Peyer's patch (tissue), 4 donors: ENCODE results near the gene SERGEF. TPM values are rescaled to one million over a fixed set of nuclear protein-coding genes. Genes with fewer than 3 reads are reported as not detected.

Experiments used
- DNase-seq, 3 donors: peaks; one replicate each; pipeline ENCODE4 v3.0.0-alpha.2; 2017 to 2019
- H3K27ac ChIP-seq, 4 donors: fragments of 200-600 bp; sonication (generic); one replicate each; pipeline ENCODE4 v1.5.1; 2016 to 2019
- H3K27me3 ChIP-seq, 2 donors: fragments of 200-600 bp; sonication (generic); one replicate each; pipeline ENCODE4 v1.5.1; 2019
- H3K36me3 ChIP-seq, 3 donors: fragments of 200-600 bp; sonication (generic); one replicate each; pipeline ENCODE4 v1.5.1; 2016 to 2019
- H3K4me1 ChIP-seq, 4 donors: fragments of 200-600 bp; sonication (generic); one replicate each; pipeline ENCODE4 v1.5.1; 2016 to 2019
- H3K4me3 ChIP-seq, 4 donors: fragments of 200-600 bp; sonication (generic); 1 replicate in 3 of 4; 2 replicates in 1 of 4; pipeline ENCODE4 v1.5.1; 2016 to 2019; ENCODE audit warnings: mild to moderate bottlenecking in 1 of 4
- H3K9me3 ChIP-seq, 4 donors: fragments of 200-600 bp; sonication (generic); one replicate each; pipeline ENCODE4 v1.5.1; 2016 to 2019; ENCODE audit warnings: mild to moderate bottlenecking in 1 of 4
- CTCF ChIP-seq, 6 experiments: fragments of 450-650 bp in 4 of 6; fragments of 200-600 bp in 2 of 6; sonication (generic) in 1 of 6; IDR thresholded peaks; one replicate each; pipeline ENCODE4 v1.5.1; 2017 to 2019; ENCODE audit warnings: antibody characterized with exemption in 6 of 6, mild to moderate bottlenecking in 3 of 6, moderate library complexity in 1 of 6
- POLR2A ChIP-seq, 2 donors: fragments of 450-650 bp; IDR thresholded peaks; one replicate each; pipeline ENCODE4 v1.5.1; 2017; ENCODE audit warnings: antibody characterized with exemption in 2 of 2, mild to moderate bottlenecking in 2 of 2, moderate library complexity in 2 of 2
- total RNA-seq, 4 donors: library from RNA; depleted of rRNA; stranded (reverse); fragments of >200 nt; gene quantifications; one replicate each; pipeline ENCODE4 v1.1.0, GENCODE V29; 2016

The SERGEF gene
- total RNA-seq, 4 donors from 2014 or later, result 19.4 to 40.4 (median 27.7) TPM

GRCh38 chr11:18016789-18017188 is 3.9 kb upstream of the SERGEF start:
- Histone ChIP-seq H3K4me1 (peaks cover 0 to 7% (median 0%) of the 10 kb centered on the region in 4 donors), H3K27me3 (no peaks in the 10 kb centered on the region), H3K4me3 (no peak overlapping the region), H3K9me3 (no peaks in the 10 kb centered on the region), H3K36me3 (no peaks in the 10 kb centered on the region), H3K27ac (no peak overlapping the region)
- no peak for DNase-seq
- TF ChIP-seq CTCF (IDR thresholded peaks at IDR 0.05) (no peak), POLR2A (IDR thresholded peaks at IDR 0.05) (no peak)

DNA sequence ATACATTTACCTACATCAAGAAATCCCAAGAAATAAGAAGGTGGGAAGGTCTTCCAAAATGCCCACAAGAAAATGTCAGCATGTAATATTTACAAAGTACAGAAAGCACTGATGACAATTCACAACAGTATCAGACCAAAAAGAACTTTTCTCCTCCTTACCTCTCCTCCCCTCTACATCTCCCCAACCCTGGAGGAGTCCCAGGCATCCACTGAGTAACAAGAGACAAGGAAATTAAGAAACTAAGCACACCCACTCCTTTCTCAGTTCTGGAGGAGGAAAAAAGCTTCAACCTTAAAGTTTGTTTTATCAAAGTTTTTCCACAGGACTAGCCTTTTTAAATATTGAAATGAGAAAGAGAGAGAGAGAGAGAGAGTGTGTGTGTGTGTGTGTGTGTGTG is 2.0 kb upstream of the SERGEF start:
- Histone ChIP-seq H3K4me3 (no peak overlapping the region), H3K27ac (no peak overlapping the region), H3K9me3 (no peaks in the 10 kb centered on the region), H3K27me3 (no peaks in the 10 kb centered on the region), H3K4me1 (peaks cover 0 to 9% (median 0%) of the 10 kb centered on the region in 4 donors), H3K36me3 (no peaks in the 10 kb centered on the region)
- no peak for DNase-seq
- no peak for TF ChIP-seq CTCF (IDR thresholded peaks at IDR 0.05)
- TF ChIP-seq POLR2A (IDR thresholded peaks at IDR 0.05), result no peak

DNA sequence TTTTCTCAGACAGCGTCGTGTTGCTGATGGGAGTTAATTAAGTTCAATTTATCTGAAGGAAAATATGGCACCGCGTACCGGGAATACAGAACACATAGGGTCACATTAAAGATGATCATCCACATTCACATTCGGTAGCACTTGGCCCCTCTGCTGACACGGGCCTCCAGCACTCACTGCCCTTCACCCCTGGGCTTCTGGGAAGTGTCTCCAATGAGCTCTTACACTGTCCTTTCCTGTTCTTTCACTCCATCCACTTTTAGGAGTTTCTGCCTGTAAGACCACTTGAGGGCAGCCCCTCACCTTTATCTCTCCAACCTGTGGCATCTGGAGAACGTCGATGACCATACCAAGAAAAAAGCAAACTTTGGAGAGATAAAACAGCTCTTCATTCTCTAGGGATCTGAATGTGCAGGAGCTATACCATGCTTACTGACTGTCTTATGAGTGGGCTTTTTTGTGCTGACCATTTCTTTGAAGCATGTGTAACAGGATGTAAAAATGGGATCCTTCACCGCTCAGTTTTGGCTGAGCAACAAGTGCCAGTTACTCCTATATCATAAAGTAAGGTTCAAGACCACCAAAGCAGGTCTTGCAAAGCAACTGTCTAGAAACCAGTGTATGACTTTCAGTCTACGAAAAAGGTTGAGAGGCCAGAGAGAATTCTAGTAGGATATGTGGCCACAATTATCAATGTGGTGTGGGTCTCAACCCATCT is 1.1 kb upstream of the SERGEF start:
- no peaks in the 10 kb centered on the region for H3K36me3 ChIP-seq
- peak overlapping the region; percentile 63 to 97 (median 74) for H3K4me3 ChIP-seq
- peak overlapping the region; percentile 76 to 91 (median 84) for H3K27ac ChIP-seq
- H3K27me3 ChIP-seq, result no peaks in the 10 kb centered on the region
- H3K9me3 ChIP-seq, result no peaks in the 10 kb centered on the region
- no peak for TF ChIP-seq POLR2A (IDR thresholded peaks at IDR 0.05)
- no peak for TF ChIP-seq CTCF (IDR thresholded peaks at IDR 0.05)
- peak in 1 of 3 donors; percentile 20 for DNase-seq
- H3K4me1 ChIP-seq, result peaks cover 0 to 9% (median 0%) of the 10 kb centered on the region in 4 donors

DNA sequence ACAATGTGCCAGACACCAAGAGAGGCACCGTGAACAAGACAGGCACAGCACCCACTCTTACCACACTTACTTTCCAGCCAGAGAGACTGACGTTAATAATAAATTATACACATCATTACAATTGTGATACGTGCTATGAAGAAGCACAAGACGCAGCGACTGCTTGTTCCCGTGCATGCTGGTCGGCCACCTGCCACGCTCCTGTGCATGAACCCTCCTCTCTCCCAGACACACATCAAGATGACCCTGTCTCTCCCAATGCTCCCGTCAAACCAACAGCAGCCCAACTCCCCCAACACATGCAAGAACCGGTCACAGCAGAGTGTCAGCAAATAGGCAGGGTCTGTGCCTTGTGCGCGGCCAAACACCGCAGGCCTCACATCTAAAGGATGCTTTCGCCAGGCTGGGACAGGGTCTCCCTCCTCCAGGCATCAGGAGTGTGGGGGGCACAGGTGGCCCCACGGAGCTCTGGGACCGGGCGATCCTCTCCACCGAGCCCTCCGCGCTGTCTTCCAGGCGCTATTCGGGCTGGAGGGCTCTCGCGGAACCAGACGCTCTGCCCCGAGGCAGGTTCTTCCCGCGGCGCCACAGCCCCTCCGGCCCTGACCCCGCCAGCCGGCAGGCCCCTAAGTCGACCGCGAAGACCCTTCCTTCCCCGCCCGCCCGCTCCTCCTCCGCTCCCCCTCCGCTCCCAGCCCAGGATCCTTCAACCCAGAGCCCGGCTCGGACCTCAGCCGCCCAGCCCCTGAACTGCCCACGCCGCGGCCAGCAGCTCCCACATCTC is 533 bp downstream of the SERGEF start:
- H3K4me3 ChIP-seq, result peak overlapping the region; percentile 63 to 97 (median 74)
- TF ChIP-seq POLR2A (IDR thresholded peaks at IDR 0.05) (no peak), CTCF (IDR thresholded peaks at IDR 0.05) (no peak)
- peaks cover 0 to 9% (median 0%) of the 10 kb centered on the region in 4 donors for H3K4me1 ChIP-seq
- no peaks in the 10 kb centered on the region for H3K9me3 ChIP-seq
- H3K27ac ChIP-seq, result peak overlapping the region; percentile 76 to 91 (median 84)
- H3K36me3 ChIP-seq, result peaks cover 0 to 2% (median 0%) of the 10 kb centered on the region in 3 donors
- H3K27me3 ChIP-seq, result no peaks in the 10 kb centered on the region
- DNase-seq, result peak; percentile 26 to 62 (median 53)

DNA sequence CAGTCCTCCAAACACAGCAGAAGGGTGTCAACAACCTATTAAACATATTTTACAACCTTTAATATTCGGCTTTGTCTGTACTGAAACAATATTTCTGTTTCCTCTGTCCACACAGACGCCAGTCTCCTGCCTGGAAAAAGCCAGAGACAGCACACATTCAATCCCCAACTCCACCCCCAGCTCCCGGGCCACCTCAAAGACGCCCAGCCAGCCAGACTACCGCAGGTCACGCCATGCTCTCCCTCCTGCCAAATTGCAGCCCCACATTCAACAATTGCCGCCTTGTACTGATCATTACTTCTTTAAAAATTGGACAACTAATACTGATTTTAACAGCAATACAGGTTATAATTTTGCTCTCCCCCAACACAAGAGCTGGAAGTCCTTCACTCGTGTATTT is 1.2 kb downstream of the SERGEF start:
- Histone ChIP-seq H3K4me3 (peak overlapping the region in 1 of 4 donors; percentile 97), H3K36me3 (peaks cover 0 to 4% (median 0%) of the 10 kb centered on the region in 3 donors), H3K27ac (peak overlapping the region in 2 of 4 donors; percentile 76 to 91), H3K9me3 (no peaks in the 10 kb centered on the region), H3K27me3 (no peaks in the 10 kb centered on the region), H3K4me1 (peaks cover 0 to 9% (median 0%) of the 10 kb centered on the region in 4 donors)
- TF ChIP-seq POLR2A (IDR thresholded peaks at IDR 0.05) (no peak), CTCF (IDR thresholded peaks at IDR 0.05) (no peak)
- no peak for DNase-seq
